ENCODE data around the gene DNA2.

DNA sequence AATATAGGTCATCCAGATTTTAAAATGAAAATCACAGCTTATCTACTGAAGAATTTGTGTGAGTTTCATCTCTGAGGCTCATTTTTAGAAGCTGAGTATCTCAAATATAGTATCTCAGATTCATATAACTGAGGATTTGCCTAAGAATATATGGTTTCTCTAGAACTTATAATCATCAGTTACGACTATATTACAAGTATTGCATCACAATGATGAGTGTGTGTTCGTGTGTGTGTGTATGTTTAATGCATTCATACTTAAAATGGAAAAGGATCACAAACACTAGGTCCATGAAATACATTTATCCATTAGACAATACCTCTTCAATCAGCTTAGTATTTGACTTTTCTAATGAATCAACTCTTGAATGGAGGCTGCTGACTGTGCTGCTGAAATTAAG is 86.0 kb downstream of the DNA2 start:
- TF ChIP-seq, protein P1, sequence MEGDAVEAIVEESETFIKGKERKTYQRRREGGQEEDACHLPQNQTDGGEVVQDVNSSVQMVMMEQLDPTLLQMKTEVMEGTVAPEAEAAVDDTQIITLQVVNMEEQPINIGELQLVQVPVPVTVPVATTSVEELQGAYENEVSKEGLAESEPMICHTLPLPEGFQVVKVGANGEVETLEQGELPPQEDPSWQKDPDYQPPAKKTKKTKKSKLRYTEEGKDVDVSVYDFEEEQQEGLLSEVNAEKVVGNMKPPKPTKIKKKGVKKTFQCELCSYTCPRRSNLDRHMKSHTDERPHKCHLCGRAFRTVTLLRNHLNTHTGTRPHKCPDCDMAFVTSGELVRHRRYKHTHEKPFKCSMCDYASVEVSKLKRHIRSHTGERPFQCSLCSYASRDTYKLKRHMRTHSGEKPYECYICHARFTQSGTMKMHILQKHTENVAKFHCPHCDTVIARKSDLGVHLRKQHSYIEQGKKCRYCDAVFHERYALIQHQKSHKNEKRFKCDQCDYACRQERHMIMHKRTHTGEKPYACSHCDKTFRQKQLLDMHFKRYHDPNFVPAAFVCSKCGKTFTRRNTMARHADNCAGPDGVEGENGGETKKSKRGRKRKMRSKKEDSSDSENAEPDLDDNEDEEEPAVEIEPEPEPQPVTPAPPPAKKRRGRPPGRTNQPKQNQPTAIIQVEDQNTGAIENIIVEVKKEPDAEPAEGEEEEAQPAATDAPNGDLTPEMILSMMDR (IDR thresholded peaks at IDR 0.05): no peak
- no peak for TF ChIP-seq TCF7L2 (IDR thresholded peaks at IDR 0.05; ENCODE audit: low read depth, low read length)
- TF ChIP-seq POLR2AphosphoS5 (IDR thresholded peaks at IDR 0.05; ENCODE audit: low read depth, low read length): no peak
- no peak for TF ChIP-seq REST (IDR thresholded peaks at IDR 0.05; ENCODE audit: insufficient read depth in 1 of 2, low read depth in 2 of 2, low read length in 1 of 2)
